ENCODE results near the gene ATF6B. TPM values are rescaled to one million over a fixed set of nuclear protein-coding genes. Genes with fewer than 3 reads are reported as not detected.

Gene ATF6B
- total RNA-seq: 20.9 and 43.1 TPM in 2 replicates

GRCh38 chr6:32127717-32128592, at the start of gene ATF6B:
Gene ATF6B, minus strand, starts transcription at chr6:32128246. Its CDS starts 39 bp downstream, at chr6:32128207.

DNA sequence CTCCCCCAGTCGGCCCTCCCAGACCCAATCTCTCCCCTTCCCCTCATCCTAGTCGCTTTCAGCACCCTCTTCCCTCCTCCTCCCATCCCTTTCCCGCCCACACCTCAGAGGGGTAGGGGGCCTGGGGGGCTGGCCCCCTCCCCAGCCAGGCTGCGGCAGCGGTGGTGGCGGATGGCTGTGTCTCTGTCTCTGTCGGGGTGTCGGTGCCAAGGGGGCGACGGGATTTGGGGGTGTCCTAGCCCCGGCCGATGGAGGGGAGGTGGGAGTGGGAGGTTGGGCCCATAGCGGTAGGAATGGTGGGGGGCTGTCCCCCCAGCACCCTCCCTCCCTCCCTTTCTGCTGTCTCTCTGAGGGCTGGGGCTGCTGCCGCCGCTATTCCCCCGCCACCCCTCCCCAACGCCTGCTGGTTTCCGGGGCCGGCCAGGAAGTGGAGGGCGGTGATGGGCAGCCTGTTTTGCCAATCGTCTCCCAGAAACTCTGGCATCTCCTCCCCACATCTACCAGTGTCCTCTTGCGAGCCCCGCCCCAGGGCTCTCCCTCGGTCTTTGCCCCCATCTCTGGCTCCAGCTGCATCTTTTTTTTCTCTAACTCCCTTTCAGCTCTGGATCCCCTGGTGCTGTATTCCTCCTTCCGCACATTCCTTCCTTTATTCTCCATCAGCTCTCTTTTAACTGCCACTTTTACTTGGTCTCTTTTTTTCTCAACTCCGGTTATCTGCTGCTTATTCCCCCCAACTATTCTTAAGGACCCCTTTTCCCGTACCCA, 47.8 kb upstream of the ATF6B start, which contains the start of gene AGPAT1:
Gene AGPAT1 (minus strand): TSS at position 374 of the 765 bp plus-strand sequence. CDS start 4,588 bp downstream, outside the sequence.

DNA sequence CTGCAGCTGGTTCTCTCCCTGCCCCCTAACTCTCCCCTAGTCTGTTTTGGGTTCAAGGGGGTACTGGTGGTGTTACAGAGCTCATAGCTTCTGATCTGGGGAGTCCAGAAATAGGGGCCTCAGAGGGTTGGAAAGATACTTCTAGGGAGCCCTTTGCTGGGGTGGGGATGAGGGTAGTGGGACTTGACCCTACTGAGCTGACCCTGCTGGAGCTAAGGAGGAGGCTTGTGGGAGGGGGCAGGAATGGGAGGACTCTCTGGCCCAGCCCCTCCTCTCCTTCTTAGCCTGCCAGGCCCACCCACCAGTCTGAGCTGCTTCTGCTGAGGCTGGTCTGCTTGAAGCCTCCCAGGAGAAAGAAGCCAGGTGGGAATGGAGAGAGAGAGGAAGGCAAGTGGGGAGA, 36.2 kb upstream of the ATF6B start, which contains the start of gene EGFL8:
Gene EGFL8 (plus strand): TSS at position 301 of the 400 bp plus-strand sequence. CDS start 1,571 bp downstream, outside the sequence.

DNA sequence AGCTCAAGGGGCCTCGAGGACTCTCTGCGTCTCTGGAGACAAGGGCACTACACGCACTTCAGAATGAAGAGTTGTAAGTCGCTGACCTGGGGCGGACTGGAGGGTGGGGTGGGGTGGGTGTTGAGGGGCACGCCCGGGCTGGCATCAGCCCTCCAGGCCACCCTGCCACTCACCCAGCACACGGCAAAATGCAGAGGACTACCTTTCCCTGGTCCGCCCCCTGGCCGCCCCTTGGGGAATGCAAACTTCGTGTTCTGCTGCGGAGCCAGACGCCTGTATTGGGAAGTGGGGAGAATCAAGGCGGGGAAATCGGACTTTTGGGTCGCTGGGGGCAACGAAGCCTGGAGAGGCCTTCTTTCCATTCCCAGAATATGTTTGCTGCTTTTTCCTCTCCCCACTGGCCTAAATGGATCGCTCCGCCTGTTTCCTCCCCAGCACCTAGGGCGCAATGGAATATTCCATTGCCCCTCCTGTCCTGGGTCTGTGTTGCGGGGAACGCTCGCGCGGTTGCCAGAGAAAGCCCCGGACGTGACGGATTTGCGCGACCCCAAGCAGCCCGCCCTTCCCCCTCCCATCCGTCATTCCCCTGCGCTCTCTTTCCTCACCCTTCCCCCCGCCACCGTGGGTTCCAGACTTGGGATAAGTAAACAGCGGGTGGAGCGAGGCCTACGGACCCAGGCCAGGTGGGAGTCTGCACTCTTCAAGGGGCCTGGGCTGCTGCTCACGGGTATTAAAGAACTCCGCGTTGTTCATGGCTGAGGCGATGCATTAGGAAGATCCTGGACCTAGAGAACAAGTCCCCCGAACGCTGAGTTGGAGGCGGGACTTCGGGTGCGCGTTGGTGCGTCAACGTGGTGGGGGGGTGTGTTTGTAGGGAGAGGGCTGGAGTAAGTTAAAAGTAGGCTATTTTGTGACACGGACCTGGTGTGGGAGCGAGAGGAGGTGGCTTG, 25.8 kb upstream of the ATF6B start, which contains the start of gene PPT2:
Gene PPT2 (plus strand): TSS at position 578 of the 950 bp plus-strand sequence. CDS start 454 bp downstream, outside the sequence.

DNA sequence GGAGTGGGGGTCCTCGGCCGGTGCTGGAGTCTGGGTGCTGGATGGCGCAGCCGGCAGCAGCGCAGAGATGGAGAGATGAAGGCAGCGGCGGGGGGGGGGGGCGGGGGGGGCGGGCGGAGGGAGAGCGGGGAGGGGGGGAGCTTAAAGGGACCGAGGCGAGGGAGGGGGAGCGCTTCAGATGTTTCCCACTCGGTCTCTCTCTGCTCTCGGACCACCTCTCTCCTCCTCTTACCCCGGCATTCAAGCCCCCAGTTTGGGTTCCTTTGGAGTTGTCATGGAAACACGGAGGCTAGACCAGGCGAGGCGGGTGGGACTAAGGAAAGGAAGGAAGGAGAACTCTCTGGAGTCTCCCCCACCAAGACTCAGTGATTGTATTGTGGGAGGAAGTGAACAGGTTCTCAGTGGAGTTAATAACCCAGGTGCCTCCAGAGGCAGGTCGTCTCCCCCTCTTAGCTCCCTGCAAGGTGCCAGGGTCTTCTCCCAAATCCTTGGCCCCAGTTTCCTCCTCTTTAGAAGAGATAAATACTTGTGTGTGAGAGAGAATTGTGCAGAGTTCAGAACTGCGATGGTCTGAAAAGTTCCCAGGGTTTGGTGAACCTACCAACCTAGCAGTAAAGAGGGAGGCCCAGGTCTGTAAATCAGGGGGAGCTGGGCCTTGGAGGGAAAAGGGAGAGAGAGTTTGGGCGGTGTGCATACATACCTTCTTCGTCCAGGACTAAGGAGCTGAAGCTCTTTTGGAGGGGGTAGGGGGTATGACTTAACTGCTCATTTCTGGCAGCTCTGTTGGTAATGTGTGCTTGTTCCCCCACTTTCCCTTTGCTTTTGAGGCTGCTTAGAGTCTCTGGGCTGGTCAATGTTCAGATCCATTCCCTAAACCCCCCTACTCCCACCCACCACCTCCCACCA, 24.1 kb upstream of the ATF6B start, which contains the start of gene PRRT1:
Gene PRRT1 (minus strand): TSS at position 77 of the 906 bp plus-strand sequence. CDS start 112 bp downstream, outside the sequence.

DNA sequence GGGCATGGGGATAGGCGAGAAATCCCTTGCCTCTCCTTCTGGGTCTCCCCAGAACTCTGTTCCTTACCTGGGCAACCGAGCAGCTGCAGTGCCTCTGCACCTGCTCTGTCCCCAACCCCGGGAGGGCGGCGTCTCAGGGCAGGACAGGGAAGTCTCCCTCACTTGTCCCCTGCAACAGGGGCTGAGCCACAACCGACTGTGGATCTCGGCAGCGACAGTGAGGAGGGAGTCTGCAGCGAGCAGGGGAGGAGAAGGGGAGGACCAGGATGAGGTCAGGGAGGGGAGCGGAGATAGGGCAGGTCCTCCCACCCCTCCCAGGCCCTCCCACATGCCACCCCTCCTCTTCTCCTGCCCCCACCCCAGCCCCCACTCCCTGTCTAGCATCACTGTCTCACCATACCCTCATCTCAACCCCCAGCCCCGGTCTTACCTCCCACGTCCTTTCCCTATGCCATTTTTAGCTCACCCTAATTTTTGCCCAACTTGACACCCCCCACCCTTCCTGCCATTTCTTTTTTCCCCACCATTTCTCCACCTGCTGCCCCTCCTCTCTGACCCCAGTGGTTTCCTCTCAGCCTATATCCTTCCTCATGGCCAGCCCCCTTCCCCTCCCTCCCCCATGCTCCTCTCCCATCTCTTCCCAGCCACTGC, 18.8 kb downstream of the ATF6B start, which contains the start of gene TNXB:
Gene TNXB (minus strand): TSS at position 225 of the 651 bp plus-strand sequence. CDS start 11,140 bp downstream, outside the sequence.

Other genes starting within 250 kb of the ATF6B start
- gene SLC44A4, start 249.2 kb downstream of the ATF6B start, total RNA-seq: 1.0 TPM in 1 of 2 replicates, not detected in the other
- 43.0 and 43.1 TPM in 2 replicates for gene EHMT2, start 230.5 kb downstream of the ATF6B start, total RNA-seq
- 2.0 and 2.1 TPM in 2 replicates for gene ZBTB12, start 226.2 kb downstream of the ATF6B start, total RNA-seq
- gene C2, start 200.5 kb downstream of the ATF6B start, total RNA-seq: 0.65 and 4.8 TPM in 2 replicates
- gene CFB, start 182.2 kb downstream of the ATF6B start, total RNA-seq: 5.2 and 10.7 TPM in 2 replicates
- 80.6 and 127 TPM in 2 replicates for gene NELFE, start 169.3 kb downstream of the ATF6B start, total RNA-seq
- gene SKIC2, start 169.1 kb downstream of the ATF6B start, total RNA-seq: 40.0 and 43.1 TPM in 2 replicates
- gene DXO, start 156.1 kb downstream of the ATF6B start, total RNA-seq: 13.3 and 24.6 TPM in 2 replicates
- gene C4A, start 146.2 kb downstream of the ATF6B start, total RNA-seq: 0.52 and 13.6 TPM in 2 replicates
- 0.39 and 9.3 TPM in 2 replicates for gene C4B, start 113.5 kb downstream of the ATF6B start, total RNA-seq
- not detected in 2 replicates for gene CYP21A2, start 89.8 kb downstream of the ATF6B start, total RNA-seq
- 0.52 and 34.1 TPM in 2 replicates for gene TNXB, start 18.9 kb downstream of the ATF6B start, total RNA-seq
- gene FKBPL, start 2.0 kb upstream of the ATF6B start, total RNA-seq: 2.6 and 5.7 TPM in 2 replicates
- gene PRRT1, start 23.7 kb upstream of the ATF6B start, total RNA-seq: 0.78 and 6.7 TPM in 2 replicates
- 19.8 and 26.9 TPM in 2 replicates for gene PPT2, start 25.9 kb upstream of the ATF6B start, total RNA-seq
- 1.0 and 9.7 TPM in 2 replicates for gene EGFL8, start 36.3 kb upstream of the ATF6B start, total RNA-seq
- 78.7 and 117 TPM in 2 replicates for gene AGPAT1, start 47.8 kb upstream of the ATF6B start, total RNA-seq
- 55.0 and 69.3 TPM in 2 replicates for gene RNF5, start 50.2 kb upstream of the ATF6B start, total RNA-seq
- gene AGER, start 56.0 kb upstream of the ATF6B start, total RNA-seq: 0.65 and 7.7 TPM in 2 replicates
- gene PBX2, start 62.0 kb upstream of the ATF6B start, total RNA-seq: 40.1 and 40.2 TPM in 2 replicates
- gene GPSM3, start 64.4 kb upstream of the ATF6B start, total RNA-seq: 9.7 and 17.7 TPM in 2 replicates
- gene NOTCH4, start 95.8 kb upstream of the ATF6B start, total RNA-seq: 3.2 and 4.0 TPM in 2 replicates
- gene TSBP1, start 243.7 kb upstream of the ATF6B start, total RNA-seq: not detected in 2 replicates